C4-2B (cell line): Measurements from ENCODE around the gene JAG2.

Experiments used
- CTCF ChIP-seq: fragments of 450-650 bp; conservative IDR thresholded peaks from 2 replicates; pipeline ENCODE4 v1.5.1; 2017; ENCODE audit warnings: mild to moderate bottlenecking
- ZFX ChIP-seq: fragments of 450-650 bp; IDR thresholded peaks from 2 replicates; pipeline ENCODE4 v1.6.1; 2017

DNA sequence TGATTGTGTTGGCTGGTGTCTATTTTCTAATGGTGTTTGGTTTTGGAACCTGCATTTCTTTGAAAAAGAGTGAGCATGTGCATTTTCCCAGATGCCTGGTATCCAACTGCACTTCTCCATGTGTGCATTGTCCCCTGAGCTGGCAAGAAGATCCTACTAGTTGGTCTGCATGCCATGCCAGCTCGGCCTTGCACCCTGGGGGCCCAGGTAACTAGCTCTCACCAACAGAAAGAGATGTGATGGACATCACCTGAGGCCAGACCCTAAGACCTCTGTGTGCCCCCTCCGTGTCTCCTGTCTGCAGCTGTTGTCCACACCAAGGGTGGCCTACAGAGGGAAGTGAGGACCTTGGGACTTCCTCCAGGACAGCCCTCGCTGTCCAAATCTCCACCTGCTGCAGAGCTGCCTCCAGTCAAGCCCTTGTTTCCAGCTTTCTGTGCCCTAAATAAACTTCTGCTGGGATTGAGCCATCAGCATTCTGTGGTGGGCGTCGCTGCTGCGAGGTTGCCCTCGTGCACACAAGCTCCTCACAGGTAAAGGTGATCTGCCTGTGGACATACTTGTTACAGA, 73.3 kb downstream of the JAG2 start:
- TF ChIP-seq CTCF, result no peak
- TF ChIP-seq ZFX, result no peak
